ENCODE data around the gene TICAM1. TPM values are rescaled to one million over a fixed set of nuclear protein-coding genes. Genes with fewer than 3 reads are reported as not detected.

TICAM1 gene
- total and polyA plus RNA-seq, 10 of the 15 experiments (the other 5 are each of a cell fraction or from before 2014, with no cell fraction given): 0.31 to 31.1 (median 5.3) TPM

- TF ChIP-seq NRF1 (conservative IDR thresholded peaks at IDR 0.05; ENCODE audit: low read depth, low read length) (no peak), HDAC2 (IDR thresholded peaks at IDR 0.05) (no peak), PAX5 (IDR thresholded peaks at IDR 0.05; ENCODE audit: borderline replicate concordance, low read depth, low read length) (peak; percentile 60), GATAD2B (conservative IDR thresholded peaks at IDR 0.05; ENCODE audit: low read depth) (0 out of 2 replicates have a peak, but pooled peaks have one; percentile 16), ATF7 (IDR thresholded peaks at IDR 0.05; ENCODE audit: low read depth) (peak; percentile 57; the same call in 1 of the 2 replicates), RAD21 (IDR thresholded peaks at IDR 0.05; ENCODE audit: insufficient read depth, low read depth, low read length) (0 out of 2 replicates have a peak, but pooled peaks have one; percentile 4), MTA2 (IDR thresholded peaks at IDR 0.05; ENCODE audit: low read depth) (peak; percentile 69), NR2C2 (IDR thresholded peaks at IDR 0.05; ENCODE audit: borderline replicate concordance, control insufficient read depth, insufficient read length, low read depth) (no peak), ZNF274 (IDR thresholded peaks at IDR 0.05; ENCODE audit: insufficient read depth, insufficient read length) (no peak), ZBTB33 (IDR thresholded peaks at IDR 0.05) (no peak), BRCA1 (IDR thresholded peaks at IDR 0.05; ENCODE audit: low read depth, low read length) (no peak), IKZF1 (conservative IDR thresholded peaks at IDR 0.05) (peak; percentile 83), CTCF (IDR thresholded peaks at IDR 0.05 in 2 of 3, conservative IDR thresholded peaks at IDR 0.05 in 1 of 3; ENCODE audit: control insufficient read depth in 2 of 3, extremely low read depth in 1 of 3, insufficient read depth in 1 of 3, low read depth in 3 of 3, low read length in 3 of 3) (peak; percentile 16 to 39 (median 19); a peak in 2 of 6 replicates), ZBTB4 (CRISPR knock-in tag; IDR thresholded peaks at IDR 0.05) (no peak), RELB (IDR thresholded peaks at IDR 0.05; ENCODE audit: low read depth) (peak; percentile 81), ZNF217 (IDR thresholded peaks at IDR 0.05) (0 out of 2 replicates have a peak, but pooled peaks have one; percentile 33), RELA (IDR thresholded peaks at IDR 0.05; ENCODE audit: borderline replicate concordance, partially characterized antibody) (no peak)
- TF ChIP-seq, protein P1, sequence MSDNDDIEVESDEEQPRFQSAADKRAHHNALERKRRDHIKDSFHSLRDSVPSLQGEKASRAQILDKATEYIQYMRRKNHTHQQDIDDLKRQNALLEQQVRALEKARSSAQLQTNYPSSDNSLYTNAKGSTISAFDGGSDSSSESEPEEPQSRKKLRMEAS (IDR thresholded peaks at IDR 0.05; ENCODE audit: low read depth, low read length): no peak; the same call in 1 of the 2 replicates
- TF ChIP-seq, protein P2, sequence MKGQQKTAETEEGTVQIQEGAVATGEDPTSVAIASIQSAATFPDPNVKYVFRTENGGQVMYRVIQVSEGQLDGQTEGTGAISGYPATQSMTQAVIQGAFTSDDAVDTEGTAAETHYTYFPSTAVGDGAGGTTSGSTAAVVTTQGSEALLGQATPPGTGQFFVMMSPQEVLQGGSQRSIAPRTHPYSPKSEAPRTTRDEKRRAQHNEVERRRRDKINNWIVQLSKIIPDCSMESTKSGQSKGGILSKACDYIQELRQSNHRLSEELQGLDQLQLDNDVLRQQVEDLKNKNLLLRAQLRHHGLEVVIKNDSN (IDR thresholded peaks at IDR 0.05; ENCODE audit: borderline replicate concordance, extremely low read length, insufficient read depth, low read depth, low read length): peak; percentile 5
These were observed 2.4 kb downstream of the TICAM1 start (continued) for GRCh38 chr19:4829001-4829712.
